PC-9 (cell line): ENCODE data around the gene HOXA5.

Source experiments
- CTCF ChIP-seq: fragments of 200-600 bp; sonication (generic); conservative IDR thresholded peaks from 2 replicates; pipeline ENCODE4 v1.6.1; 2017; ENCODE audit warnings: mixed run types, antibody characterized with exemption, mild to moderate bottlenecking, moderate library complexity
- EZH2 ChIP-seq: fragments of 200-600 bp; sonication (generic); IDR thresholded peaks from 2 replicates; pipeline ENCODE4 v1.8.0; 2017; ENCODE audit warnings: antibody characterized with exemption, low read depth

- TF ChIP-seq CTCF (no peak), EZH2 (no peak)
Measured at GRCh38 chr7:27142580-27143022, 880 bp downstream of the HOXA5 start.
